Stomach (tissue), 9 donors: Measurements from ENCODE around the gene LRP6. TPM values are rescaled to one million over a fixed set of nuclear protein-coding genes. Genes with fewer than 3 reads are reported as not detected.

Experiments
- DNase-seq, 2 donors: peaks; one replicate each; pipeline versions ENCODE4 v3.0.0 to v3.0.0-alpha.2; 2013 to 2019
- H3K27ac ChIP-seq, 5 donors: fragments of 200-600 bp in 4 of 5; sonication (generic) in 4 of 5; one replicate each; pipeline ENCODE4 v1.5.1; 2013 to 2019; ENCODE audit warnings: mild to moderate bottlenecking in 1 of 5, moderate library complexity in 1 of 5
- H3K27me3 ChIP-seq, 3 donors: fragments of 200-600 bp; sonication (generic); one replicate each; pipeline ENCODE4 v1.5.1; 2017 to 2019; ENCODE audit warnings: mixed run types in 1 of 3
- H3K36me3 ChIP-seq, 4 donors: fragments of 200-600 bp; sonication (generic); 1 replicate in 3 of 4; 2 replicates in 1 of 4; pipeline ENCODE4 v1.5.1; 2016 to 2019
- H3K4me1 ChIP-seq, 4 donors: fragments of 200-600 bp; sonication (generic); one replicate each; pipeline ENCODE4 v1.5.1; 2016 to 2019
- H3K4me3 ChIP-seq, 4 donors: fragments of 200-600 bp; sonication (generic) in 3 of 4; one replicate each; pipeline ENCODE4 v1.5.1; 2016 to 2019; ENCODE audit warnings: mild to moderate bottlenecking in 1 of 4
- H3K9me3 ChIP-seq, 4 donors: fragments of 200-600 bp; sonication (generic); one replicate each; pipeline ENCODE4 v1.5.1; 2016 to 2019
- CTCF ChIP-seq, 7 experiments: fragments of 450-650 bp in 4 of 7; fragments of 200-600 bp in 3 of 7; sonication (generic) in 3 of 7; IDR thresholded peaks; one replicate each; pipeline ENCODE4 v1.5.1; 2016 to 2019; ENCODE audit warnings: antibody characterized with exemption in 7 of 7, control low read depth in 2 of 7, mild to moderate bottlenecking in 1 of 7
- EP300 ChIP-seq: sonication (generic); formaldehyde crosslinking; IDR thresholded peaks from one replicate; pipeline ENCODE4 v1.6.1; 2017; ENCODE audit warnings: antibody characterized with exemption
- POLR2A ChIP-seq, 4 donors: fragments of 450-650 bp; IDR thresholded peaks; one replicate each; pipeline ENCODE4 v1.6.1; 2016; ENCODE audit warnings: antibody characterized with exemption in 4 of 4, control low read depth in 2 of 4, mild to moderate bottlenecking in 1 of 4, moderate library complexity in 1 of 4
- POLR2AphosphoS5 ChIP-seq, 3 donors: sonication (generic); formaldehyde crosslinking; IDR thresholded peaks; one replicate each; pipeline ENCODE4 v1.6.1; 2016; ENCODE audit warnings: antibody characterized with exemption in 3 of 3
- WGBS, 5 donors: extraction: QIAGEN DNeasy Blood & Tissue Kit in 3 of 5; methylation state at CpG; one replicate each; pipeline versions ENCODE4 v1.1.5 to v1.1.7; 2013 to 2018; 5-methylcytosine and 5-hydroxymethylcytosine counted together
- intact Hi-C: fragments of 100-400 bp; cut with DNase I; formaldehyde crosslinking; loops from one replicate; pipeline ENCODE4 v1.15.1; 2023; ENCODE audit warnings: low total_unique reads
- polyA plus RNA-seq, 3 donors: library from polyadenylated mRNA; stranded (reverse); fragments of 200-250 nt; gene quantifications; one replicate each; pipeline ENCODE4 v1.2.3, GENCODE V29; 2013
- total RNA-seq, 5 donors: library from RNA; depleted of rRNA; stranded (reverse); fragments of >200 nt; gene quantifications; one replicate each; pipeline versions ENCODE4 v1.1.0 to v1.2.3, GENCODE V29; 2014 to 2016
- donor health status: healthy with polysubstance abuse.
- donor health status: Bipolar disorder and iron deficiency.
- donor health status: healthy.

The LRP6 gene
- total and polyA plus RNA-seq, 8 donors, result 2.7 to 113 (median 36.8) TPM

GRCh38 chr12:12079291-12079690 is 187.6 kb downstream of the LRP6 start:
- no peak for DNase-seq
- TF ChIP-seq EP300, result no peak
- TF ChIP-seq POLR2A (IDR thresholded peaks at IDR 0.05), result no peak
- no peak for TF ChIP-seq CTCF (IDR thresholded peaks at IDR 0.05)
- TF ChIP-seq POLR2AphosphoS5 (IDR thresholded peaks at IDR 0.05), result no peak
- no peak overlapping the region for H3K27ac ChIP-seq
- no peaks in the 10 kb centered on the region for H3K36me3 ChIP-seq
- 78 to 87% (median 81%) methylated on average over 5 of the region's 5 CpGs for WGBS, 5 donors
- no peak overlapping the region for H3K4me3 ChIP-seq
- H3K9me3 ChIP-seq, result no peaks in the 10 kb centered on the region
- no peaks in the 10 kb centered on the region for H3K27me3 ChIP-seq
- H3K4me1 ChIP-seq, result peaks cover 0 to 10% (median 0%) of the 10 kb centered on the region in 4 donors
- intact Hi-C loops, result no loop called here

- 18 to 45% (median 38%) methylated on average over 17 to 21 of the region's 21 CpGs for WGBS, 5 donors
- intact Hi-C loops, result no loop called here
- peak; percentile 73 to 81 for DNase-seq
- peak overlapping the region; percentile 30 to 48 (median 36) for H3K4me3 ChIP-seq
- no peaks in the 10 kb centered on the region for H3K36me3 ChIP-seq
- H3K27me3 ChIP-seq, result no peaks in the 10 kb centered on the region
- no peaks in the 10 kb centered on the region for H3K9me3 ChIP-seq
- peaks cover 0 to 21% (median 5%) of the 10 kb centered on the region in 4 donors for H3K4me1 ChIP-seq
- H3K27ac ChIP-seq, result peak overlapping the region; percentile 70 to 90 (median 77)
- no peak for TF ChIP-seq EP300
- TF ChIP-seq POLR2A (IDR thresholded peaks at IDR 0.05), result no peak
- TF ChIP-seq POLR2AphosphoS5 (IDR thresholded peaks at IDR 0.05), result peak in 1 of 3 donors; percentile 26
Observed at GRCh38 chr12:12072064-12072760, 194.6 kb downstream of the LRP6 start.

GRCh38 chr12:12070674-12071656 is 195.9 kb downstream of the LRP6 start, which contains the start of gene BCL2L14:
BCL2L14 (plus strand) TSS chr12:12070939; CDS start chr12:12079306, 8,367 bp downstream.
- Histone ChIP-seq H3K27ac (peak within 1 kb of the TSS; percentile 70 to 90 (median 77)), H3K4me3 (peak within 1 kb of the TSS; percentile 30 to 48 (median 36)), H3K4me1 (peaks cover 0 to 21% (median 5%) of the 10 kb centered on the region in 4 donors), H3K36me3 (no peaks in the 10 kb centered on the region), H3K27me3 (no peaks in the 10 kb centered on the region), H3K9me3 (no peaks in the 10 kb centered on the region)
- TF ChIP-seq POLR2A (IDR thresholded peaks at IDR 0.05), result no peak
- TF ChIP-seq EP300, result no peak
- peak in 1 of 7 experiments; percentile 11 for TF ChIP-seq CTCF (IDR thresholded peaks at IDR 0.05)
- peak in 2 of 3 donors; percentile 42 to 63 for TF ChIP-seq POLR2AphosphoS5 (IDR thresholded peaks at IDR 0.05)
- intact Hi-C loops, result no loop called here
- 21 to 38% (median 32%) methylated on average over 12 of the region's 12 CpGs for WGBS, 5 donors
- peak in 1 of 2 donors; percentile 79 for DNase-seq

GRCh38 chr12:12069821-12070548 is 196.9 kb downstream of the LRP6 start:
- no peak for DNase-seq
- 70 to 86% (median 74%) methylated on average over 14 of the region's 14 CpGs for WGBS, 5 donors

More at GRCh38 chr12:12069821-12070548, 196.9 kb downstream of the LRP6 start:
- Histone ChIP-seq H3K4me1 (peaks cover 0 to 21% (median 5%) of the 10 kb centered on the region in 4 donors), H3K27me3 (no peaks in the 10 kb centered on the region), H3K27ac (peak overlapping the region; percentile 10 to 90 (median 77)), H3K9me3 (no peaks in the 10 kb centered on the region), H3K4me3 (peak overlapping the region in 3 of 4 donors; percentile 33 to 48 (median 38)), H3K36me3 (no peaks in the 10 kb centered on the region)
- TF ChIP-seq EP300 (no peak), CTCF (IDR thresholded peaks at IDR 0.05) (no peak), POLR2AphosphoS5 (IDR thresholded peaks at IDR 0.05) (no peak), POLR2A (IDR thresholded peaks at IDR 0.05) (no peak)
- intact Hi-C loops, result no loop called here
